Measurements from ENCODE around the gene MYL7.
A peak's percentile ranks its signal among the peaks of the same experiment; 100 is the strongest.

Gene MYL7

GRCh38 chr7:44145969-44146911, 5.1 kb upstream of the MYL7 start:
- H3K4me1 ChIP-seq (ENCODE audit: control insufficient read depth, insufficient read depth, low read length), result peaks cover 10% of the 10 kb centered on the region
- H3K9ac ChIP-seq (ENCODE audit: low read depth, low read length), result no peak overlapping the region
- no peaks in the 10 kb centered on the region for H3K36me3 ChIP-seq (ENCODE audit: insufficient read depth, low read length)
- peak overlapping the region; percentile 62 for H3K4me3 ChIP-seq (ENCODE audit: low read length)
- H3K27me3 ChIP-seq (ENCODE audit: control insufficient read depth, insufficient read depth, low read length), result peaks cover 29% of the 10 kb centered on the region
- no peaks in the 10 kb centered on the region for H3K9me3 ChIP-seq (replicated peaks; ENCODE audit: low read length)
- peak overlapping the region; percentile 82 for H3K4me2 ChIP-seq (ENCODE audit: low read length)

- H3K9ac ChIP-seq (ENCODE audit: low read depth, low read length), result no peak overlapping the region
- H3K4me2 ChIP-seq (ENCODE audit: low read length), result peak overlapping the region; percentile 82
- H3K4me1 ChIP-seq (ENCODE audit: control insufficient read depth, insufficient read depth, low read length), result peaks cover 10% of the 10 kb centered on the region
- peaks cover 29% of the 10 kb centered on the region for H3K27me3 ChIP-seq (ENCODE audit: control insufficient read depth, insufficient read depth, low read length)
- H3K36me3 ChIP-seq (ENCODE audit: insufficient read depth, low read length), result no peaks in the 10 kb centered on the region
- H3K4me3 ChIP-seq (ENCODE audit: low read length), result peak overlapping the region; percentile 62
- no peaks in the 10 kb centered on the region for H3K9me3 ChIP-seq (replicated peaks; ENCODE audit: low read length)
Measured at GRCh38 chr7:44145479-44145968, 4.4 kb upstream of the MYL7 start.

- Histone ChIP-seq H3K4me2 (ENCODE audit: low read length) (no peak overlapping the region), H3K9ac (ENCODE audit: low read depth, low read length) (no peak overlapping the region), H3K4me3 (ENCODE audit: low read length) (no peak overlapping the region), H3K27me3 (ENCODE audit: control insufficient read depth, insufficient read depth, low read length) (peaks cover 29% of the 10 kb centered on the region), H3K9me3 (replicated peaks; ENCODE audit: low read length) (no peaks in the 10 kb centered on the region), H3K4me1 (ENCODE audit: control insufficient read depth, insufficient read depth, low read length) (peaks cover 6% of the 10 kb centered on the region), H3K36me3 (ENCODE audit: insufficient read depth, low read length) (no peaks in the 10 kb centered on the region)
Measured at GRCh38 chr7:44144968-44145478, 3.9 kb upstream of the MYL7 start.

GRCh38 chr7:44144426-44144967, 3.4 kb upstream of the MYL7 start:
- H3K9me3 ChIP-seq (replicated peaks; ENCODE audit: low read length), result no peaks in the 10 kb centered on the region
- H3K27me3 ChIP-seq (ENCODE audit: control insufficient read depth, insufficient read depth, low read length), result peaks cover 29% of the 10 kb centered on the region

GRCh38 chr7:44143646-44144250, 2.6 kb upstream of the MYL7 start:
- H3K4me2 ChIP-seq (ENCODE audit: low read length), result no peak overlapping the region
- peaks cover 6% of the 10 kb centered on the region for H3K4me1 ChIP-seq (ENCODE audit: control insufficient read depth, insufficient read depth, low read length)
- no peak overlapping the region for H3K9ac ChIP-seq (ENCODE audit: low read depth, low read length)
- peaks cover 29% of the 10 kb centered on the region for H3K27me3 ChIP-seq (ENCODE audit: control insufficient read depth, insufficient read depth, low read length)
- no peak overlapping the region for H3K4me3 ChIP-seq (ENCODE audit: low read length)
- no peaks in the 10 kb centered on the region for H3K9me3 ChIP-seq (replicated peaks; ENCODE audit: low read length)
- H3K36me3 ChIP-seq (ENCODE audit: insufficient read depth, low read length), result no peaks in the 10 kb centered on the region

More at GRCh38 chr7:44144426-44144967, 3.4 kb upstream of the MYL7 start:
- peaks cover 6% of the 10 kb centered on the region for H3K4me1 ChIP-seq (ENCODE audit: control insufficient read depth, insufficient read depth, low read length)
- H3K36me3 ChIP-seq (ENCODE audit: insufficient read depth, low read length), result no peaks in the 10 kb centered on the region
- no peak overlapping the region for H3K4me2 ChIP-seq (ENCODE audit: low read length)
- no peak overlapping the region for H3K9ac ChIP-seq (ENCODE audit: low read depth, low read length)
- H3K4me3 ChIP-seq (ENCODE audit: low read length), result no peak overlapping the region

- Histone ChIP-seq H3K27me3 (ENCODE audit: control insufficient read depth, insufficient read depth, low read length) (peaks cover 19% of the 10 kb centered on the region), H3K9me3 (replicated peaks; ENCODE audit: low read length) (no peaks in the 10 kb centered on the region), H3K4me2 (ENCODE audit: low read length) (no peak overlapping the region), H3K9ac (ENCODE audit: low read depth, low read length) (no peak overlapping the region), H3K4me3 (ENCODE audit: low read length) (no peak overlapping the region), H3K36me3 (ENCODE audit: insufficient read depth, low read length) (no peaks in the 10 kb centered on the region), H3K4me1 (ENCODE audit: control insufficient read depth, insufficient read depth, low read length) (peaks cover 6% of the 10 kb centered on the region)
Measured at GRCh38 chr7:44142028-44142427, 896 bp upstream of the MYL7 start.

GRCh38 chr7:44140341-44140740, 791 bp downstream of the MYL7 start:
- H3K4me1 ChIP-seq (ENCODE audit: control insufficient read depth, insufficient read depth, low read length), result peaks cover under 1% of the 10 kb centered on the region
- H3K9ac ChIP-seq (ENCODE audit: low read depth, low read length), result no peak overlapping the region
- H3K36me3 ChIP-seq (ENCODE audit: insufficient read depth, low read length), result no peaks in the 10 kb centered on the region
- peaks cover 16% of the 10 kb centered on the region for H3K27me3 ChIP-seq (ENCODE audit: control insufficient read depth, insufficient read depth, low read length)
- no peak overlapping the region for H3K4me2 ChIP-seq (ENCODE audit: low read length)
- no peak overlapping the region for H3K4me3 ChIP-seq (ENCODE audit: low read length)
- no peaks in the 10 kb centered on the region for H3K9me3 ChIP-seq (replicated peaks; ENCODE audit: low read length)

GRCh38 chr7:44139311-44140010, 1.7 kb downstream of the MYL7 start:
- Histone ChIP-seq H3K36me3 (ENCODE audit: insufficient read depth, low read length) (no peaks in the 10 kb centered on the region), H3K9me3 (replicated peaks; ENCODE audit: low read length) (no peaks in the 10 kb centered on the region), H3K9ac (ENCODE audit: low read depth, low read length) (no peak overlapping the region), H3K4me2 (ENCODE audit: low read length) (no peak overlapping the region), H3K27me3 (ENCODE audit: control insufficient read depth, insufficient read depth, low read length) (peaks cover 10% of the 10 kb centered on the region), H3K4me1 (ENCODE audit: control insufficient read depth, insufficient read depth, low read length) (no peaks in the 10 kb centered on the region), H3K4me3 (ENCODE audit: low read length) (no peak overlapping the region)

GRCh38 chr7:44138698-44139097, 2.4 kb downstream of the MYL7 start:
- H3K4me1 ChIP-seq (ENCODE audit: control insufficient read depth, insufficient read depth, low read length), result no peaks in the 10 kb centered on the region
- H3K4me2 ChIP-seq (ENCODE audit: low read length), result no peak overlapping the region
- H3K9ac ChIP-seq (ENCODE audit: low read depth, low read length), result no peak overlapping the region
- no peak overlapping the region for H3K4me3 ChIP-seq (ENCODE audit: low read length)
- no peaks in the 10 kb centered on the region for H3K36me3 ChIP-seq (ENCODE audit: insufficient read depth, low read length)
- H3K27me3 ChIP-seq (ENCODE audit: control insufficient read depth, insufficient read depth, low read length), result peaks cover 7% of the 10 kb centered on the region
- no peaks in the 10 kb centered on the region for H3K9me3 ChIP-seq (replicated peaks; ENCODE audit: low read length)

- H3K4me2 ChIP-seq (ENCODE audit: low read length), result no peak overlapping the region
- no peak overlapping the region for H3K9ac ChIP-seq (ENCODE audit: low read depth, low read length)
- peaks cover 9% of the 10 kb centered on the region for H3K4me1 ChIP-seq (ENCODE audit: control insufficient read depth, insufficient read depth, low read length)
- no peak overlapping the region for H3K4me3 ChIP-seq (ENCODE audit: low read length)
- peaks cover 3% of the 10 kb centered on the region for H3K27me3 ChIP-seq (ENCODE audit: control insufficient read depth, insufficient read depth, low read length)
- no peaks in the 10 kb centered on the region for H3K36me3 ChIP-seq (ENCODE audit: insufficient read depth, low read length)
- H3K9me3 ChIP-seq (replicated peaks; ENCODE audit: low read length), result no peaks in the 10 kb centered on the region
Measured at GRCh38 chr7:44136731-44137130, 4.4 kb downstream of the MYL7 start.
